HG02678 (cell line): Measurements from ENCODE around the gene SIMC1.
"Not testable (repeated sequence)": the region's sequence is repeated elsewhere in the genome, so short reads cannot be mapped to it uniquely, and the experiment has no call there.

ENCODE experiments used
- ATAC-seq: cut with Tn5 transposase; IDR thresholded peaks from one replicate; pipeline ENCODE4 v1.9.1; 2021; ENCODE audit warnings: mild to moderate bottlenecking, moderate library complexity; ENCODE audit not compliant: unreplicated experiment

Gene SIMC1

GRCh38 chr5:176290057-176290840, 52.0 kb downstream of the SIMC1 start:
- not testable (repeated sequence) for ATAC-seq

GRCh38 chr5:176305356-176305755, 67.1 kb downstream of the SIMC1 start:
- ATAC-seq: not testable (repeated sequence)

GRCh38 chr5:176317534-176318374, 79.5 kb downstream of the SIMC1 start:
- no peak for ATAC-seq

GRCh38 chr5:176319827-176320554, 81.8 kb downstream of the SIMC1 start:
- no peak for ATAC-seq

GRCh38 chr5:176320577-176320976, 82.4 kb downstream of the SIMC1 start:
- ATAC-seq: no peak

- no peak for ATAC-seq
Observed at GRCh38 chr5:176334031-176334770, 96.0 kb downstream of the SIMC1 start.

GRCh38 chr5:176337913-176338312, 99.7 kb downstream of the SIMC1 start:
- no peak for ATAC-seq

GRCh38 chr5:176339304-176339703, 101.1 kb downstream of the SIMC1 start:
- no peak for ATAC-seq

- no peak for ATAC-seq
Observed at GRCh38 chr5:176341325-176342157, 103.3 kb downstream of the SIMC1 start.

GRCh38 chr5:176342158-176342483, 103.9 kb downstream of the SIMC1 start:
- no peak for ATAC-seq

GRCh38 chr5:176342766-176343458, 104.7 kb downstream of the SIMC1 start:
- no peak for ATAC-seq

- no peak for ATAC-seq
Observed at GRCh38 chr5:176350416-176350815, 112.2 kb downstream of the SIMC1 start.

- no peak for ATAC-seq
Observed at GRCh38 chr5:176352116-176352878, 114.1 kb downstream of the SIMC1 start.

- no peak for ATAC-seq
Observed at GRCh38 chr5:176353533-176353932, 115.3 kb downstream of the SIMC1 start.

- ATAC-seq: no peak
Observed at GRCh38 chr5:176355400-176356178, 117.4 kb downstream of the SIMC1 start.

- ATAC-seq: no peak
Observed at GRCh38 chr5:176356179-176356566, 117.9 kb downstream of the SIMC1 start.

GRCh38 chr5:176359658-176360057, 121.4 kb downstream of the SIMC1 start:
- ATAC-seq: no peak

GRCh38 chr5:176360894-176361436, 122.7 kb downstream of the SIMC1 start:
- ATAC-seq: peak; percentile 4
